HG03439 (cell line): Measurements from ENCODE around the gene SPTLC1.
A peak's percentile ranks its signal among the peaks of the same experiment; 100 is the strongest.
"Not testable (repeated sequence)": the region's sequence is repeated elsewhere in the genome, so short reads cannot be mapped to it uniquely, and the experiment has no call there.

ENCODE experiments used
- ATAC-seq: cut with Tn5 transposase; IDR thresholded peaks from one replicate; pipeline ENCODE4 v1.9.1; 2021; ENCODE audit warnings: mild to moderate bottlenecking, moderate library complexity; ENCODE audit not compliant: unreplicated experiment

Gene SPTLC1, protein sequence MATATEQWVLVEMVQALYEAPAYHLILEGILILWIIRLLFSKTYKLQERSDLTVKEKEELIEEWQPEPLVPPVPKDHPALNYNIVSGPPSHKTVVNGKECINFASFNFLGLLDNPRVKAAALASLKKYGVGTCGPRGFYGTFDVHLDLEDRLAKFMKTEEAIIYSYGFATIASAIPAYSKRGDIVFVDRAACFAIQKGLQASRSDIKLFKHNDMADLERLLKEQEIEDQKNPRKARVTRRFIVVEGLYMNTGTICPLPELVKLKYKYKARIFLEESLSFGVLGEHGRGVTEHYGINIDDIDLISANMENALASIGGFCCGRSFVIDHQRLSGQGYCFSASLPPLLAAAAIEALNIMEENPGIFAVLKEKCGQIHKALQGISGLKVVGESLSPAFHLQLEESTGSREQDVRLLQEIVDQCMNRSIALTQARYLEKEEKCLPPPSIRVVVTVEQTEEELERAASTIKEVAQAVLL

DNA sequence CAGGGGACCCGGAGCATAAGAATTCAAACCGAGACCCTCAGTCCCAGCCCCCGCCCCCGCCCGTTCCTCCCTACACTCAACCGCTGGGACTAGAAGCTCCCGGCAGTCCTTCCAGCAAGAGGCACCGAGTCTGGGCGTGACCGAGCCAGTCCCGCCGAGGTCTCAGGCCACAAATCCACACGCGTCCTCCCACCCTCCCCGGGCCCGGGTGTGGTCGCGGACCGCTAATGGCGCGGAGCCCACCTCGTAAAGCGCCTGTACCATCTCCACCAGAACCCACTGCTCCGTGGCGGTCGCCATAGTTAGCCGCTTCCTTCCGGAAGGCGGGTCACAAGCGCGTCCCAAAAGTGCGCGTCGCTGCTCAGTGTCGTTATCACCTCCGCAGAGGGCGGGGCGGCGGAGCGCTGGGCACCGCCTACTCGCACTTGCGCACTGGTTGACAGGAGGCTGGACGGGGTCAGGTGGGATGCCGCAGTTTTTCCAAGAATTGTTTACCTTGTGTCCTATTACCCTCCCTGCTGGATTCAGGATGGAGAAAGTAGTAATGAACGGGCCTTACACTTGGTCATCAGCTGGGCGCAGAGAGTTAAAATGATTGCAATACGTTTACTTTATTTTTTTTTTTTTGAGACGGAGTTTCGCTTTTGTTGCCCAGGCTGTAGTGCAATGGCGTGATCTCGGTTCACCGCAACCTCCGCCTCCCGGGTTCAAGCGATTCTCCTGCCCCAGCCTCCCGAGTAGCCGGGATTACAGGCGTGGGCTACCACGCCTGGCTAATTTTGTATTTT lies at the start of gene SPTLC1:
TSS of gene SPTLC1 (minus strand) at position 343 of the 788 bp plus-strand sequence. CDS start at position 300, 43 bp downstream.
- ATAC-seq = peak; percentile 99

GRCh38 chr9:92164975-92165374 lies 49.8 kb upstream of the SPTLC1 start:
- no peak for ATAC-seq

DNA sequence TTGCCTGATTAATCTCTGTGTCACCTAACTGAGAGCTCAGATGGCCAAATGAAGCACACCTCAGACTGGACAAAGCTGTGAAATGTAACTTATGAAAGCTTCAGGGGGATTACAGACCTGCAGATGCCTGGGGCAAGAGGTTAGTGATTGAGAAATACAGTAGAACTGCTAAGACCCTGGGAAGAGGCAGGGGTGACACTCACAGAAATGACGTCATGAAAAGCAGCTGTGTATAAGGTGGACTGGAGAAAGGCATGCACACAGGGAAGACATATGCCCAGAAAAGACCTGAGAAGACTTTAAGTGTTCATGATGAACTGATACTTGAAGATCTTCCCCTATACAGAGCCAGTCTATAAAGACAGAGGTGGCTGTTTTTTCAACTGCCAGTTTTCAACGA lies 49.3 kb upstream of the SPTLC1 start:
- ATAC-seq = no peak

- ATAC-seq = no peak
These were observed 48.1 kb upstream of the SPTLC1 start for GRCh38 chr9:92163276-92163675.

GRCh38 chr9:92160786-92161185 lies 45.6 kb upstream of the SPTLC1 start:
- ATAC-seq = no peak

GRCh38 chr9:92159058-92159457 lies 43.8 kb upstream of the SPTLC1 start:
- ATAC-seq = no peak

DNA sequence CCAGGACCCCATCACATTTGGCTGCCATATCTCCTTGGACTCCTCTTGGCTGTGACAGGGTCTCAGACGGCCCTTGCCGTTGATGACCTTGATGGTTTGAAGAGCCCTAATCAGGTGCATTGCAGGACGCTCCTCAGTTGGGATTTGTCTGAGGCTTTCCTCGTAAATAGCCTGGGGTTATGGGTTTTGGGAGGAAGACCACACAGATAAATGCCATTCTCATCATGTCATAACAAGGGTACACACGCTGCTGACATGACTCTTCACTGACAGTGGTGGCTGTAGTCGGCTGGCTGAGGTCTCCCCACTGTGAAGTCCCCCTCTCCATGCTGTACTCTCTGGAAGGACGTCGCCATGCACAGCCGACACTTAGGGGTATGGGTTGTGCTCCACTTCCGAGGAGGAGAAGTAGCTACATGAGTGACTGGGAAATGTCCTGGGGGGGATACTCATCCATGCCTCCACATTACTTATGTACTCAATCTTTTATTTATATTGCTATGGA lies 42.9 kb upstream of the SPTLC1 start:
- no peak for ATAC-seq

GRCh38 chr9:92155736-92156135 lies 40.5 kb upstream of the SPTLC1 start:
- ATAC-seq = not testable (repeated sequence)

- ATAC-seq = no peak
These were observed 40.0 kb upstream of the SPTLC1 start for GRCh38 chr9:92155221-92155620.

DNA sequence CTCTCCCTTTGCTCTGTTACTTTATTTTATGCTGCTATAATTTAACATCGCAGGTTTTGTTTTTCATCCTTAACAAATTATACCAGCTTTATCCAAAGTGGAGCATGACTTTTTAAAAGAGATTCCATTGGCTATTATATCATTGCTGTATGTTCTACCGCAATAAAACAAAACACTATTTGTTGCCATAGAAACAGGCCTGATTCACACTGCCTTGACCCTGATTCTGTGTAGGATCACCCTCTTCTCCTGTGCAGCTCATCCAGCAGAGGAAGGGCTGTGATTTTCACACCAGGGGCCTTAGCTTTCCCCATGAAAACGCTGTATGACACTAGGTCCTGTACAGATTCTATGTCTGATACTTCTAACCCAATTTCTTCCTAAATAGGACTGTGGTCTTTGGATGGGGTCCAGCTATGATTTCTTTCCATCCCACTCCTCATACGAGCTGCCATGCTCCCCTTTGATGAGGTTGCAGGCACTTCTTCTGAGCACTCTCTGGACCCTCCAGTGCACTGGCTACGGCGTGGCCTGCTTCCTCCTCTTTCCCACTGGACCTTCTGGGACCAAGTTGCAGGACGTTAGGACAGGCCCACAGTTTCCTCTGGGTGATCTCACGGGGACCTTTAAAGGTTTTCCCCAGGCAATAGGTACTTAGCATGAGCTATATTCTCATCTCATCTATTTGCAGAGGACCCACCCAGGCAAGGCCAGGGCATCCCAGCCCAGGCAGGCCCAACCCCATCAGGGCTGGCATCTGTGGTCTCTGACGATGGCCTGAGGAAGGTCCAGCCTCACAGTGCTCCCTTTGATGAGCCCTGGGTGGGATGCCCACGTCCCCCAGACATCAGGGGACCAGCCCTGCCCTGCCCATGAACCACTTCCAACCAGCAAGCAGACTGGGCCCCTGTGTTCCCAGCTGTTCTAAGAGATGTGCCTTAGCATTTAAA lies 38.5 kb upstream of the SPTLC1 start:
- ATAC-seq = not testable (repeated sequence)

- no peak for ATAC-seq
These were observed 36.6 kb upstream of the SPTLC1 start for GRCh38 chr9:92151691-92152393.

- ATAC-seq = not testable (repeated sequence)
These were observed 35.6 kb upstream of the SPTLC1 start for GRCh38 chr9:92150501-92151470.

- no peak for ATAC-seq
These were observed 32.6 kb upstream of the SPTLC1 start for GRCh38 chr9:92147852-92148180.

- ATAC-seq = no peak
These were observed 32.0 kb upstream of the SPTLC1 start for GRCh38 chr9:92147030-92147851.

GRCh38 chr9:92146610-92147009 lies 31.4 kb upstream of the SPTLC1 start:
- no peak for ATAC-seq

DNA sequence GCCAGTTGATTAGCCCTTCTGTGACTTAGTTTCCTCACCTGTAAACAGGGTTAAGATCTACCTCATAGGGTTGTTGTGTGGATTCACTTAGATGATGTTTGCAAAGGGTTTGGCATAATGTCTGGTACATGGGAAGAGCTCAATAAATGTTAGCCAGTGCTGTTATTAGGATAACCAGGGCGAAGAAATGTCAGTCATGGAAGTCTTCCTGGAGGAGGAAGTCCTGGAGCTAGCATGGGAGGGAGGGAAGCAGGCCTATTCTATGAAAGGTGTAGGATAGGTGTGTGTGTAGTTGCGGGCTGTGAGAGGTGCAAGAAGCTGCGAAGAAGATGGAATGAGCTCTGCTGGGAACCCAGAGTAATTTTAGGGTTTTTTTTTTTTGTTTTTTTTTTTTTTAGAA lies 30.6 kb upstream of the SPTLC1 start:
- not testable (repeated sequence) for ATAC-seq

- no peak for ATAC-seq
These were observed 27.1 kb upstream of the SPTLC1 start for GRCh38 chr9:92142329-92142728.
